CD14-positive monocyte (primary cell): ENCODE data around the gene KMT2B. TPM values are rescaled to one million over a fixed set of nuclear protein-coding genes. Genes with fewer than 3 reads are reported as not detected.

ENCODE experiments used
- DNase-seq, 3 donors: peaks; one replicate each; pipeline ENCODE4 v3.0.0-alpha.2; 2011 to 2022
- H2AFZ ChIP-seq: 2 replicates; pipeline ENCODE4 v1.6.0; 2012; ENCODE audit warnings: mild to moderate bottlenecking, low read depth, low read length, inconsistent platforms; ENCODE audit not compliant: insufficient read depth, poor library complexity, severe bottlenecking
- H3K27ac ChIP-seq, 2 donors: 1 replicate in 1 of 2; 2 replicates in 1 of 2; pipeline ENCODE4 v1.5.1; 2012 to 2013; ENCODE audit warnings: low read length in 2 of 2, control low read depth in 1 of 2, inconsistent platforms in 1 of 2, low read depth in 1 of 2, mild to moderate bottlenecking in 1 of 2
- H3K27me3 ChIP-seq, 2 donors: one replicate each; pipeline versions ENCODE4 v1.6.0 to v1.6.1; 2011 to 2013; ENCODE audit warnings: low read length in 2 of 2; ENCODE audit not compliant: control insufficient read depth in 2 of 2, insufficient read depth in 2 of 2
- H3K36me3 ChIP-seq, 2 donors: replicated peaks in 1 of 2; 1 replicate in 1 of 2; 2 replicates in 1 of 2; pipeline versions ENCODE4 v1.5.1 to v1.6.1; 2012 to 2013; ENCODE audit warnings: low read length in 2 of 2, control low read depth in 1 of 2, inconsistent platforms in 1 of 2, mild to moderate bottlenecking in 1 of 2; ENCODE audit not compliant: insufficient read depth in 2 of 2, control insufficient read depth in 1 of 2
- H3K4me1 ChIP-seq, 2 donors: 1 replicate in 1 of 2; 2 replicates in 1 of 2; pipeline versions ENCODE4 v1.5.1 to v1.6.1; 2012 to 2013; ENCODE audit warnings: low read length in 2 of 2, control low read depth in 1 of 2, inconsistent platforms in 1 of 2, mild to moderate bottlenecking in 1 of 2, moderate library complexity in 1 of 2; ENCODE audit not compliant: insufficient read depth in 2 of 2, control insufficient read depth in 1 of 2
- H3K4me2 ChIP-seq: replicated peaks from 2 replicates; pipeline ENCODE3; 2012; ENCODE audit warnings: low read length, moderate library complexity, mild to moderate bottlenecking; ENCODE audit not compliant: poor library complexity, severe bottlenecking; ENCODE audit errors: extremely low read depth
- H3K4me3 ChIP-seq, 3 experiments: fragments of 200-600 bp in 1 of 3; sonication (generic) in 1 of 3; replicated peaks in 1 of 3; 1 replicate in 2 of 3; 2 replicates in 1 of 3; pipeline ENCODE4 v1.5.1; 2011 to 2013; ENCODE audit warnings: low read length in 3 of 3, mild to moderate bottlenecking in 3 of 3, control low read depth in 2 of 3, low read depth in 2 of 3, inconsistent platforms in 1 of 3, moderate library complexity in 1 of 3
- H3K79me2 ChIP-seq: 2 replicates; pipeline ENCODE4 v1.6.0; 2012; ENCODE audit warnings: mild to moderate bottlenecking, control low read depth, inconsistent platforms, low read length, moderate library complexity; ENCODE audit not compliant: insufficient read depth
- H3K9ac ChIP-seq: 2 replicates; pipeline ENCODE4 v1.6.0; 2017; ENCODE audit warnings: low read length, mild to moderate bottlenecking; ENCODE audit not compliant: insufficient read depth, poor library complexity, severe bottlenecking
- H3K9me3 ChIP-seq, 2 donors: replicated peaks in 1 of 2; 1 replicate in 1 of 2; 2 replicates in 1 of 2; pipeline versions ENCODE4 v1.5.1 to v1.6.1; 2012 to 2013; ENCODE audit warnings: low read length in 2 of 2, control low read depth in 1 of 2; ENCODE audit not compliant: control insufficient read depth in 1 of 2, insufficient read depth in 1 of 2
- H4K20me1 ChIP-seq: 2 replicates; pipeline ENCODE4 v1.6.0; 2012; ENCODE audit warnings: mild to moderate bottlenecking, low read length, control low read depth, moderate library complexity; ENCODE audit not compliant: insufficient read depth
- H3K27ac Mint-ChIP-seq, 7 donors: one replicate each; pipeline ENCODE4 v1.8.0; 2020; ENCODE audit warnings: mild to moderate bottlenecking in 7 of 7, mixed read lengths in 7 of 7, moderate library complexity in 6 of 7, inconsistent platforms in 2 of 7
- H3K27me3 Mint-ChIP-seq, 3 donors: one replicate each; pipeline ENCODE4 v1.8.0; 2021 to 2022; ENCODE audit warnings: low read depth in 3 of 3, mild to moderate bottlenecking in 3 of 3, mixed read lengths in 3 of 3, moderate library complexity in 3 of 3, inconsistent platforms in 1 of 3
- H3K36me3 Mint-ChIP-seq, 2 donors: one replicate each; pipeline ENCODE4 v1.8.0; 2020; ENCODE audit warnings: mixed read lengths in 2 of 2, inconsistent platforms in 1 of 2, mild to moderate bottlenecking in 1 of 2
- H3K4me1 Mint-ChIP-seq: one replicate; pipeline ENCODE4 v1.8.0; 2020; ENCODE audit warnings: mild to moderate bottlenecking, mixed read lengths
- H3K4me3 Mint-ChIP-seq, 2 donors: one replicate each; pipeline ENCODE4 v1.8.0; 2020; ENCODE audit warnings: mild to moderate bottlenecking in 2 of 2, mixed read lengths in 2 of 2, moderate library complexity in 1 of 2
- H3K9me3 Mint-ChIP-seq, 7 donors: one replicate each; pipeline ENCODE4 v1.8.0; 2020 to 2022; ENCODE audit warnings: mixed read lengths in 7 of 7, mild to moderate bottlenecking in 6 of 7, moderate library complexity in 6 of 7, inconsistent platforms in 2 of 7
- CTCF ChIP-seq: fragments of 200-600 bp; IDR thresholded peaks from one replicate; pipeline ENCODE4 v1.8.0; 2022; ENCODE audit warnings: antibody characterized with exemption, mild to moderate bottlenecking
- WGBS: methylation state at CpG from one replicate; pipeline ENCODE4 v1.1.5; 2013; ENCODE audit warnings: missing lambda C conversion rate; ENCODE audit not compliant: insufficient coverage; 5-methylcytosine and 5-hydroxymethylcytosine counted together
- intact Hi-C, 2 donors: fragments of 100-400 bp; cut with micrococcal nuclease; formaldehyde crosslinking; loops; one replicate each; pipeline versions ENCODE4 v1.15.0 to v1.15.1; 2023
- polyA plus RNA-seq, 3 donors: library from polyadenylated mRNA; depleted of rRNA in 1 of 3; unstranded in 2 of 3; stranded (reverse) in 1 of 3; fragments of 300-500 nt in 2 of 3; fragments of >200 nt in 1 of 3; fragmentation: Illumina TruSeq in 2 of 3; gene quantifications; 1 replicate in 2 of 3; 2 replicates in 1 of 3; pipeline ENCODE4 v1.2.3, GENCODE V29; 2012 to 2021

The KMT2B gene
- polyA plus RNA-seq, 3 donors: 0.32 to 63.6 (median 0.65) TPM

GRCh38 chr19:35783469-35784434 lies 65.9 kb downstream of the KMT2B start:
- H3K4me2 ChIP-seq: no peak overlapping the region
- no peak overlapping the region for H2AFZ ChIP-seq
- no peak overlapping the region for H3K27ac ChIP-seq
- H3K27me3 ChIP-seq: no peaks in the 10 kb centered on the region
- no peak for DNase-seq
- no peak overlapping the region for H3K4me3 Mint-ChIP-seq
- no peaks in the 10 kb centered on the region for H3K4me1 ChIP-seq
- H3K79me2 ChIP-seq: no peaks in the 10 kb centered on the region
- H3K36me3 Mint-ChIP-seq: peaks cover 39 to 66% of the 10 kb centered on the region in 2 donors
- H4K20me1 ChIP-seq: no peaks in the 10 kb centered on the region
- intact Hi-C loops: no loop called here
- no peak overlapping the region for H3K4me3 ChIP-seq
- H3K9me3 ChIP-seq: no peaks in the 10 kb centered on the region
- peak overlapping the region in 1 of 7 donors; percentile 30 for H3K27ac Mint-ChIP-seq
- H3K27me3 Mint-ChIP-seq: peaks cover 0 to 3% (median 0%) of the 10 kb centered on the region in 3 donors
- 96% methylated on average over 11 of the region's 28 CpGs for WGBS
- no peaks in the 10 kb centered on the region for H3K9me3 Mint-ChIP-seq
- no peak for TF ChIP-seq CTCF
- H3K4me1 Mint-ChIP-seq: no peaks in the 10 kb centered on the region
- no peak overlapping the region for H3K9ac ChIP-seq
- H3K36me3 ChIP-seq: peaks cover 33 to 47% of the 10 kb centered on the region in 2 donors

GRCh38 chr19:35784503-35785338 lies 66.9 kb downstream of the KMT2B start:
- TF ChIP-seq CTCF: no peak
- DNase-seq: no peak
- intact Hi-C loops: no loop called here
- Mint-ChIP-seq H3K27ac (no peak overlapping the region), H3K4me1 (no peaks in the 10 kb centered on the region), H3K9me3 (no peaks in the 10 kb centered on the region), H3K27me3 (peaks cover 0 to 5% (median 0%) of the 10 kb centered on the region in 3 donors), H3K4me3 (no peak overlapping the region), H3K36me3 (peaks cover 32 to 59% of the 10 kb centered on the region in 2 donors)
- Histone ChIP-seq H3K27ac (no peak overlapping the region), H2AFZ (no peak overlapping the region), H3K79me2 (no peaks in the 10 kb centered on the region), H4K20me1 (no peaks in the 10 kb centered on the region), H3K27me3 (no peaks in the 10 kb centered on the region), H3K9ac (no peak overlapping the region), H3K36me3 (peaks cover 31 to 44% of the 10 kb centered on the region in 2 donors), H3K4me1 (no peaks in the 10 kb centered on the region), H3K9me3 (no peaks in the 10 kb centered on the region), H3K4me2 (no peak overlapping the region), H3K4me3 (no peak overlapping the region)
- 90% methylated on average over 24 of the region's 45 CpGs for WGBS
